Right atrium auricular region (tissue), 2 donors: ENCODE data around the gene DYNLT4. TPM values are rescaled to one million over a fixed set of nuclear protein-coding genes. Genes with fewer than 3 reads are reported as not detected.
A peak's percentile ranks its signal among the peaks of the same experiment; 100 is the strongest.

ENCODE experiments used
- DNase-seq: peaks from one replicate; pipeline ENCODE4 v3.0.0-alpha.2; 2019; ENCODE audit warnings: low spot score
- H3K27ac ChIP-seq, 2 donors: fragments of 200-600 bp; sonication (generic); 1 replicate in 1 of 2; 2 replicates in 1 of 2; pipeline ENCODE4 v1.5.1; 2016 to 2019
- H3K27me3 ChIP-seq, 2 donors: fragments of 200-600 bp; sonication (generic); one replicate each; pipeline versions ENCODE4 v1.5.1 to v1.6.0; 2017 to 2019
- H3K36me3 ChIP-seq: fragments of 200-600 bp; sonication (generic); one replicate; pipeline ENCODE4 v1.5.1; 2016
- H3K4me1 ChIP-seq, 2 donors: fragments of 200-600 bp; sonication (generic); one replicate each; pipeline versions ENCODE4 v1.5.1 to v1.6.0; 2017 to 2019
- H3K4me3 ChIP-seq, 2 donors: fragments of 200-600 bp; sonication (generic); 1 replicate in 1 of 2; 2 replicates in 1 of 2; pipeline ENCODE4 v1.5.1; 2017 to 2019; ENCODE audit warnings: mild to moderate bottlenecking in 1 of 2, moderate library complexity in 1 of 2
- H3K9me3 ChIP-seq, 2 donors: fragments of 200-600 bp; sonication (generic); one replicate each; pipeline ENCODE4 v1.5.1; 2019
- CTCF ChIP-seq, 2 donors: fragments of 200-600 bp; sonication (generic); IDR thresholded peaks; one replicate each; pipeline ENCODE4 v1.5.1; 2019; ENCODE audit warnings: antibody characterized with exemption in 2 of 2
- total RNA-seq, 2 donors: library from RNA; depleted of rRNA; stranded (reverse); fragments of >200 nt; gene quantifications; one replicate each; pipeline ENCODE4 v1.1.0, GENCODE V29; 2016

The DYNLT4 gene
- total RNA-seq, 2 donors from 2014 or later = 2.4 TPM; not detected in 1

- no peak for DNase-seq
- Histone ChIP-seq H3K9me3 (no peaks in the 10 kb centered on the region), H3K27me3 (no peaks in the 10 kb centered on the region), H3K27ac (peak overlapping the region in 1 of 2 donors; percentile 90), H3K36me3 (no peaks in the 10 kb centered on the region), H3K4me3 (no peak overlapping the region), H3K4me1 (peaks cover 0 to 19% of the 10 kb centered on the region in 2 donors)
- TF ChIP-seq CTCF (IDR thresholded peaks at IDR 0.05) = no peak
Observed at GRCh38 chr1:44821240-44821715, 14.1 kb upstream of the DYNLT4 start.

GRCh38 chr1:44820328-44821239 is 13.4 kb upstream of the DYNLT4 start:
- DNase-seq = no peak
- peak overlapping the region; percentile 56 to 58 for H3K4me3 ChIP-seq
- TF ChIP-seq CTCF (IDR thresholded peaks at IDR 0.05) = no peak
- peaks cover 0 to 19% of the 10 kb centered on the region in 2 donors for H3K4me1 ChIP-seq
- H3K27me3 ChIP-seq = no peaks in the 10 kb centered on the region
- no peaks in the 10 kb centered on the region for H3K9me3 ChIP-seq
- H3K36me3 ChIP-seq = peaks cover under 1% of the 10 kb centered on the region
- peak overlapping the region; percentile 90 to 92 for H3K27ac ChIP-seq

GRCh38 chr1:44819608-44820327 is 12.6 kb upstream of the DYNLT4 start:
- Histone ChIP-seq H3K36me3 (peaks cover 5% of the 10 kb centered on the region), H3K27ac (peak overlapping the region; percentile 90 to 92), H3K4me1 (peaks cover 0 to 19% of the 10 kb centered on the region in 2 donors), H3K4me3 (peak overlapping the region; percentile 56 to 58), H3K27me3 (no peaks in the 10 kb centered on the region), H3K9me3 (no peaks in the 10 kb centered on the region)
- peak in 1 of 2 donors; percentile 22 for TF ChIP-seq CTCF (IDR thresholded peaks at IDR 0.05)
- peak; percentile 91 for DNase-seq

- Histone ChIP-seq H3K4me1 (peaks cover 0 to 19% of the 10 kb centered on the region in 2 donors), H3K27me3 (no peaks in the 10 kb centered on the region), H3K9me3 (no peaks in the 10 kb centered on the region), H3K36me3 (peaks cover 5% of the 10 kb centered on the region), H3K27ac (peak overlapping the region; percentile 90 to 92), H3K4me3 (peak overlapping the region; percentile 56 to 58)
- DNase-seq = no peak
- no peak for TF ChIP-seq CTCF (IDR thresholded peaks at IDR 0.05)
Observed at GRCh38 chr1:44819196-44819607, 12.1 kb upstream of the DYNLT4 start.

- H3K9me3 ChIP-seq = no peaks in the 10 kb centered on the region
- no peak overlapping the region for H3K4me3 ChIP-seq
- peak overlapping the region in 1 of 2 donors; percentile 92 for H3K27ac ChIP-seq
- H3K4me1 ChIP-seq = peaks cover 0 to 27% of the 10 kb centered on the region in 2 donors
- H3K36me3 ChIP-seq = peaks cover 9% of the 10 kb centered on the region
- TF ChIP-seq CTCF (IDR thresholded peaks at IDR 0.05) = no peak
- DNase-seq = no peak
- no peaks in the 10 kb centered on the region for H3K27me3 ChIP-seq
Observed at GRCh38 chr1:44817771-44818495, 10.8 kb upstream of the DYNLT4 start.
